Medulla oblongata (tissue), 1 donor: ENCODE measurements around the gene PBX1.
"Not testable (repeated sequence)": the region's sequence is repeated elsewhere in the genome, so short reads cannot be mapped to it uniquely, and the experiment has no call there.

Source experiments
- DNase-seq: peaks from one replicate; pipeline ENCODE4 v3.0.0-alpha.2; 2015; ENCODE audit errors: extremely low spot score

The PBX1 gene

GRCh38 chr1:164640686-164641352 is 81.8 kb downstream of the PBX1 start:
- DNase-seq = no peak

GRCh38 chr1:164641353-164641730 is 82.4 kb downstream of the PBX1 start:
- DNase-seq = no peak

GRCh38 chr1:164643018-164643417 is 84.0 kb downstream of the PBX1 start:
- DNase-seq = no peak

GRCh38 chr1:164644268-164644667 is 85.3 kb downstream of the PBX1 start:
- no peak for DNase-seq

GRCh38 chr1:164644774-164645644 is 86.0 kb downstream of the PBX1 start:
- DNase-seq = no peak

- DNase-seq = no peak
Measured at GRCh38 chr1:164645921-164646320, 86.9 kb downstream of the PBX1 start.

GRCh38 chr1:164647211-164647610 is 88.2 kb downstream of the PBX1 start:
- DNase-seq = no peak

- DNase-seq = no peak
Measured at GRCh38 chr1:164648636-164649035, 89.7 kb downstream of the PBX1 start.

- DNase-seq = no peak
Measured at GRCh38 chr1:164649146-164649545, 90.2 kb downstream of the PBX1 start.

- no peak for DNase-seq
Measured at GRCh38 chr1:164650531-164650930, 91.5 kb downstream of the PBX1 start.

GRCh38 chr1:164651351-164651951 is 92.5 kb downstream of the PBX1 start:
- DNase-seq = no peak

GRCh38 chr1:164652969-164653368 is 94.0 kb downstream of the PBX1 start:
- DNase-seq = not testable (repeated sequence)

GRCh38 chr1:164653705-164654104 is 94.7 kb downstream of the PBX1 start:
- no peak for DNase-seq

GRCh38 chr1:164654200-164654599 is 95.2 kb downstream of the PBX1 start:
- DNase-seq = no peak

- DNase-seq = no peak
Measured at GRCh38 chr1:164658864-164659263, 99.9 kb downstream of the PBX1 start.

- peak; percentile 58 for DNase-seq
Measured at GRCh38 chr1:164659621-164660411, 100.8 kb downstream of the PBX1 start.

- no peak for DNase-seq
Measured at GRCh38 chr1:164660412-164660772, 101.4 kb downstream of the PBX1 start.

- DNase-seq = no peak
Measured at GRCh38 chr1:164660775-164661174, 101.8 kb downstream of the PBX1 start.

GRCh38 chr1:164662462-164662861 is 103.5 kb downstream of the PBX1 start:
- no peak for DNase-seq

- no peak for DNase-seq
Measured at GRCh38 chr1:164662955-164663354, 104.0 kb downstream of the PBX1 start.

GRCh38 chr1:164664127-164664526 is 105.1 kb downstream of the PBX1 start:
- DNase-seq = no peak

- DNase-seq = no peak
Measured at GRCh38 chr1:164667001-164667400, 108.0 kb downstream of the PBX1 start.
